Cardiac fibroblast (primary cell): ENCODE data around the gene MUC6.

Source experiments
- DNase-seq, 2 donors: peaks; one replicate each; pipeline versions ENCODE4 v3.0.0 to v3.0.0-alpha.2; 2010; ENCODE audit warnings: low read depth in 2 of 2
- H3K4me3 ChIP-seq, 2 donors: replicated peaks in 1 of 2; 1 replicate in 1 of 2; 2 replicates in 1 of 2; pipeline ENCODE4 v1.5.1; 2011; ENCODE audit warnings: low read depth in 2 of 2, low read length in 2 of 2, mild to moderate bottlenecking in 2 of 2, moderate library complexity in 1 of 2
- TF ChIP-seq, protein P1 (sequence below): IDR thresholded peaks from one replicate; pipeline ENCODE4 v1.5.1; 2011; ENCODE audit warnings: low read depth, mild to moderate bottlenecking, low read length, inconsistent platforms

Gene MUC6

DNA sequence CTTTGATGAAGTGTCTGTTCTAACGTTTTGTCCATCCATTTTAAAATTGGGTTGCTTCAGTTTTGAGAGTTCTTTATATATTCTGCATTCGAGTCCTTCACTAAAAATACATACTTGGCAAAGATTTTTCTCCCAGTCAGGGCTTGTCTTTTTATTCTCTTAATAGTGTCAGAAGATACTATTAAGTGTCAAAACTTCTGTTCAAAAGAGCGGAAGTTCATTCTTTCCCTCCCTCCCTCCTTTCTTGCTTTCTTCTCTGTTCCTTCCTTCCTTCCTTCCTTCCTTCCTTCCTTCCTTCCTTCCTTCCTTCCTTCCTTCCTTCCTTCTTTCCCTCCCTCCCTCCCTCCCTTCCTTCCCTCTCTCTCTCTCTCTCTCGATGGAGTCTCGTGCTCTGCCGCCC is 7.6 kb upstream of the MUC6 start:
- no peak for DNase-seq
- no peak overlapping the region for H3K4me3 ChIP-seq
- TF ChIP-seq, protein P1, sequence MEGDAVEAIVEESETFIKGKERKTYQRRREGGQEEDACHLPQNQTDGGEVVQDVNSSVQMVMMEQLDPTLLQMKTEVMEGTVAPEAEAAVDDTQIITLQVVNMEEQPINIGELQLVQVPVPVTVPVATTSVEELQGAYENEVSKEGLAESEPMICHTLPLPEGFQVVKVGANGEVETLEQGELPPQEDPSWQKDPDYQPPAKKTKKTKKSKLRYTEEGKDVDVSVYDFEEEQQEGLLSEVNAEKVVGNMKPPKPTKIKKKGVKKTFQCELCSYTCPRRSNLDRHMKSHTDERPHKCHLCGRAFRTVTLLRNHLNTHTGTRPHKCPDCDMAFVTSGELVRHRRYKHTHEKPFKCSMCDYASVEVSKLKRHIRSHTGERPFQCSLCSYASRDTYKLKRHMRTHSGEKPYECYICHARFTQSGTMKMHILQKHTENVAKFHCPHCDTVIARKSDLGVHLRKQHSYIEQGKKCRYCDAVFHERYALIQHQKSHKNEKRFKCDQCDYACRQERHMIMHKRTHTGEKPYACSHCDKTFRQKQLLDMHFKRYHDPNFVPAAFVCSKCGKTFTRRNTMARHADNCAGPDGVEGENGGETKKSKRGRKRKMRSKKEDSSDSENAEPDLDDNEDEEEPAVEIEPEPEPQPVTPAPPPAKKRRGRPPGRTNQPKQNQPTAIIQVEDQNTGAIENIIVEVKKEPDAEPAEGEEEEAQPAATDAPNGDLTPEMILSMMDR, result no peak

DNA sequence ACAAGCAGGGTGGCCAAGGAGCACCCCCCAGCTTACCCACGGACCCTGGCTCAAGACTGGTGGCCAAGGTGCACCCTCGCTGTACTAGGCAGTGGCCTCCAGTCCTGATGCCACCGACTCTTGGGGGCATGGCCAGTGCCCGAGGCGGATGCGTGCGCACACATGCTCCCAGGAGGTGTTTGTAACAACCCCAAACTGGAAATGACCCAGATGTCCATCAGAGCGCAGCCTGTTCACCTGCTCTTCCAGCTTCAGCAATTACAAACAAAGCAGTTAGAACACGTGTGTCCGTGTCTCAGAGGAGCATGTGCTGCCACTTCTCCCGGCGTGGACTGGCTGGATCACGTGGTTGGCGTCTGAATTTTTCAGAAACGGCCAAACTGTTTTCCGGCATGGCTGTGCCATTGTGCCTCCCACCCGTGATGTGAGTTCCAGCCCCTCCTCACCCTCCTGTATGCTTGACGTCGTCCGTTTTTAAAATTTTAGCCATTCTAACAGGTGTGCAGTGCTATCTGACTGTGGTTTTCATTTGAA is 7.1 kb upstream of the MUC6 start:
- TF ChIP-seq, protein P1, result no peak
- no peak for DNase-seq
- H3K4me3 ChIP-seq, result no peak overlapping the region

DNA sequence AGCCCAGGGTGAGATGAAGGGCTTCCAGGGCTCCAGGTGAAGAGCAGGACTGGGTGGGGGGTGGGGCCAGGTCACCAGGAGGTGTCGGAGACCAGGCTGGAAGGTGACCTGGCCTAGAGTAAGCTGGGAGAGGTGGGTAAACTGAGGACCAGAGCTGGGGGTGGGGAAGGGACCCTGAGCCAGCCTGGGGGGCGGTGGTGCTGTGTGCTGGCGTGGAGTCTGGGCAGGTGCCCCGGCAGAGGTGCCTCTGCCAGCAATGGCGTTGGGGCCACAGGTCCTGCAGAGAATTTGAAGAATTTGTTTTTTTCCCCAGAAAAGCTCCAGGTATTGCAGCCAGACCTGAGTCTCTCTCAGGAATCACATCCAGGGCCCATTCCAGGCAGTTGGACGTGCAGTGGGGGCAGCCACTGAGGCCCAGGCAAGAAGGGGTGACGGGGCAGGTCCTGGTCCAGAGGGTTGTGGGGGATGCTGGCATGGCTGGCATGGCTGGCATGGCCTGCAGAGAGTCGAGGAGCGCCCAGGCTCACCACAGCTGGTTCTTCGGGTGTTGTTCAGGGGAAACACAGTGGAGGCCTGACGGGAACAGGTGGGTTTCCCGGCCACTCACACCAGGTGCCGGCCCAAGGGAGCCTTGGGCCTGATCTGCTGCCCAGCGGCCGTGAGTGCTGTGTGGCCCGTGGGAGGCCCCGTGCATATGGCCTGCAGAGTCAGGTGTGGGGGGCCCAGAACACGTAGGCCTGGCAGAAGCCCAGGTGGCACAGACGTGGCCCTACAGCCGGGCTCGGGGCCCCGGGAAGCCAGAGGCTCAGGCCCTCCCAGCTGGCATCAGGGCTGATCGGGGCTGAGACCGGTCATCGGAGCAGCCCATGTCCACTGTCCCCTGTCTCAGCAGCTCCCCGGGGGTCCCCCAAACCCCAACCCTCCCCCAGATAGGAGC is 6.4 kb upstream of the MUC6 start:
- TF ChIP-seq, protein P1, result no peak
- no peak for DNase-seq
- no peak overlapping the region for H3K4me3 ChIP-seq

DNA sequence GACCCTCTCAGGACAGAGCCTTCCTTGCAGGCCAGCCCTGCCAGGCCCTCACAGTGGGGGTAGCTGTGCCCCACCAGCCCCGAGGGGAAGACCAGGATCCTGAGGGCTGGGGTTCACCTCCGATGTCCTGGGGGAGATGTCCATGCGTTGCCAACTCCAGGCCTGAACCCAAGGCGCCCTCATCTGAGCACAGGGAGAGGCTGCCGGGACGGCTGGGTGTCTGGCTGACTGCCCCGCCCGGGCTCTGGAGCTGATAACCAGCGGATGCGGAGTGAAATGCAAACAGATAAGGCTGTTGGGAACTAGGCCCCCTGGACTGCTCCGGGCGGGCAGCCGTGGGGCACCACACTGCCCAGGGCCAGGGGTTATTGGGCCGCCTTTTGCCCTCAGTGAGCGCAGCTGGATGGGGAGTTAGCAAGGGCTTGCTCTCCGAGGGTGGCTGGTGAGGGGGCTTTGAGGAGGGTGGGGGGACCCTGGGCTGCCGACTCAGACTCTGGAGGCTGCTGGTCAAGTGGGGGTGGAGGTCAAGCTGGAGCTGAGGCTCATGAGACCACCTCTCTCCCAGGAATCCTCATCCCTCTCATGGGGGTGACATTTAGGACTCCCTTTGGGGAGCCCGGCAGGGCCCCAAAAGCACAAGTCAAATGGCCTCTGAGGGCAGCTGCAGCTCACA is 5.6 kb upstream of the MUC6 start:
- TF ChIP-seq, protein P1, result no peak
- no peak overlapping the region for H3K4me3 ChIP-seq
- peak in 1 of 2 donors; percentile 64 for DNase-seq

DNA sequence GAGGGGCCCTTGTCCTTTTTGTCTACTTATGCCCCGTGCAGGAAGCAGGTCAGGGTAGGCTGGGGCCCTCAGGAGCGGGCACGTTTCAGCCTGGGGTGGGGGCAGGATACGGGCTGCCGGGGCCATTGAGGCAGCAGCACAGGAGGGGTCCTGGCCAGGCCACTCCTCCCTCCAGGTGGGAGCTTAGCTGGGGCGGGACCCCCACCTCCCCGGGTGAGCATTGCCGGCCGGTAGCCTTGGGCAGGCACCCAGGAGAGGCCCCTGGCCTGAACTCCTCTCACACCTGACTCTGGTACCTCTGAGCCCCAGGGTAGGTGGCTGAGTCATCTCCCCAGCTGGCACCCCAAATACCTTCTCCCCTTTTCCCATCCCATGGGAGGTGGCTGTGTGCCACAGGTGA is 5.0 kb upstream of the MUC6 start:
- no peak overlapping the region for H3K4me3 ChIP-seq
- TF ChIP-seq, protein P1, result no peak
- DNase-seq, result no peak

DNA sequence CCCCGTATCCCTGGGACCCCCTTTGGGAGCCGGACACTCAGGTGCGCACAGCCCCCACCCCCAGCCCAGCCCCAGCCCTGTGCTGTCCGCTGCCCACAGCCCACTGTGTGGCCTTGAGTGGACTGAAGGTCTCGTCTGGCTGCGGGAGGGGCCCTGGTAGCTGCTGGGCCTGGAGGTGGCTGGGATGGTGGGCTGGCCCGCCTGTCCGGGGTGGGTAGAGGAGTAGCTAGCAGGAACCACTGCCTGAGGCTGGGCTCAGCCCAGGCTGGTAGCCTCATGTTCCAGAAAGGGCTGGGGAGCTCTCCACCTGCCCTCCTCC is 4.6 kb upstream of the MUC6 start:
- DNase-seq, result no peak
- no peak overlapping the region for H3K4me3 ChIP-seq
- TF ChIP-seq, protein P1, result no peak
